SHP77 treated with DMSO at 0.1 percent for 48 hours (cell line): ENCODE measurements around the gene HS1BP3.

Experiments used
- DNase-seq: peaks from one replicate; lab custom pipeline; 2025; lab: John Stamatoyannopoulos, UW

HS1BP3 gene, protein sequence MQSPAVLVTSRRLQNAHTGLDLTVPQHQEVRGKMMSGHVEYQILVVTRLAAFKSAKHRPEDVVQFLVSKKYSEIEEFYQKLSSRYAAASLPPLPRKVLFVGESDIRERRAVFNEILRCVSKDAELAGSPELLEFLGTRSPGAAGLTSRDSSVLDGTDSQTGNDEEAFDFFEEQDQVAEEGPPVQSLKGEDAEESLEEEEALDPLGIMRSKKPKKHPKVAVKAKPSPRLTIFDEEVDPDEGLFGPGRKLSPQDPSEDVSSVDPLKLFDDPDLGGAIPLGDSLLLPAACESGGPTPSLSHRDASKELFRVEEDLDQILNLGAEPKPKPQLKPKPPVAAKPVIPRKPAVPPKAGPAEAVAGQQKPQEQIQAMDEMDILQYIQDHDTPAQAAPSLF

DNA sequence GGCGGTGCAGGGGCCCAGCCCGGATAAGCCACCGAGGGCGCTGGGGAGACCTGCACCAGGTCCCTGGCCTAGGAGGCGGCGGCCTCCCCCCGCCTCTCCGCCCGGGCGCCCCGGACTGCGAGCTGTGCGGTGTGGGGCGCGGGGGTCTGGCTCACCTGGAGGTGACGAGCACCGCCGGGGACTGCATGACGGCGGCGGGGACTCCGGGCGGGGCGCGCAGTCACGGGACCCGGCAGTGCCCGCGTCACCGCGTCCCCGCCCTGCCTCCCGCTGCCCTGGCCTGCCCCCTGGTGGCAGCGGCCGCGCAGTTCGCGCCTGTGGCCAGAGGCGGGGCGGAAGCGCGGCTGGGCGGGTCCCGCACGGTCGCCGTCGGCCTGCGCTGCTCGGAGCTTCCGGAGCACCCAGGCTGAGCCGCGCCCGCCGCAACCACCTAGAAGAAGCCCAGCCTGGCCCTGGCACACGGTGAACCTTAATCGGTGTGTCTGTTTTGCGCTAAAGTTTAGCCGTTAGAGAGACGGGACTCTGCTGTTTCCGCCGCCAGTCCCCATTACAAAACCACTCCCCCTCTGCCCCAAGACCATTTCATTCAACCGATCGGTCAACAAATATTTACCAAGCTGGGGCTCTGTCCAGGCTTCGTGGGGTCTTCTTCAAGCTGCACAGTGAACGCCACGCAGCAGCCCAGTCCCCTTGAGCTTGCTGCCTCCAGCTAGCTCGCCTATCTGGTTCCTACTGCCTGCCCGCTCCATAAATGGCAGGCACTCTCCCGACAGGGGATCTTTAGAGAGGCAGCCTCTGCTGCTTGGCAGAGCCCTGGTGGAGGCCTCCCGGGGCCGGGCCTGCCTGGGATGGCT is at the start of gene HS1BP3:
HS1BP3 (minus strand) TSS at position 222 of the 854 bp plus-strand sequence; CDS start at position 187, 35 bp downstream.
- peak; percentile 68 for DNase-seq

- DNase-seq: no peak
Measured at GRCh38 chr2:20698916-20699613, 48.2 kb upstream of the HS1BP3 start.

DNA sequence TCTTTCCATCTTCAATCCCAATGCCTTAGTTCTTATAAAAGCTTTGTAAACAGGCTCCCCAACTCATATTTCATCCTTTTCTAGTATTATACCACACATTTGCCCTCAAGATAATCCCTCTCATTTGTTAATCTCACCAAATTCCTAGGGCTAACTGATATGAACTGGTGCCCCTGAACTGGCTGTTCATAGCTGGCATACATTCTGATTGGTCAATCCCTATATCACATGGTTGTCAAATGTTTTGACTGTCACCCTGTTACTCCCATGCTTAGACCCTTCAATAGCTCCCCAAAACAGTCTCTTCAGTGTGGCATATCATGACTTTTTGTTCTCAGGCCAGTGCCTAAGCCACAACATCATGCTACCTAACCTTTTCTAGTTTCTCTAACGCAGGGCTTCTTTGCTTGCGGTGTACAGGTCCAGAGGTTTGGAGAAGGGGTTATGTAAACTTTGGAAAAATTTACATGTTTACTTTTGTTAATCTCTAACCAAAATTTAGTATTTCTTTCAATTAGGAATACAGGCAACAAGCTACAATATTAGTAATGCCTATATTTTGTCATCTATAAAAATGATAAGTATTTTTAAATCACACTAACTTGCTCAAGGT is 46.5 kb upstream of the HS1BP3 start:
- no peak for DNase-seq

DNA sequence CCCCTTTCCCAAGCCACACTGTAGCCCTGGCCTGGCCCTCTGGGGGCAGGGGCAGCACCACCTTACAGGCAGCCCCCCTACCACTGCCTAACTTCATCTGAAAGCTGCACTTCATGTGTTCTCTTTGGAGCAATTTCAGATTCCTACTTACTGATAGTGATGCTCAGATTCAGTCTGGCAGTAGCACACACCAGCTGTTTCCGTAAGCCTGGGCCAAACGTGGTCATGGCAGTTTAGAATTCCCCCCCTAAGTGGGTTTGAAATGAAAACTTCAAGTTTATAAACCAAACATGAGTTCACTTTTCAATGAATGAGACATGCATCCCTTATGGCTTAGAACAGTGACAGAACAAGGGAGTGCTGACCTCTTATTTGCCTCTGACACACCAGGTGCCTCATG is 45.5 kb upstream of the HS1BP3 start:
- no peak for DNase-seq

GRCh38 chr2:20693317-20693716 is 42.4 kb upstream of the HS1BP3 start:
- DNase-seq: no peak

- DNase-seq: no peak
Measured at GRCh38 chr2:20692081-20692480, 41.2 kb upstream of the HS1BP3 start.

GRCh38 chr2:20691076-20691734 is 40.3 kb upstream of the HS1BP3 start:
- no peak for DNase-seq

DNA sequence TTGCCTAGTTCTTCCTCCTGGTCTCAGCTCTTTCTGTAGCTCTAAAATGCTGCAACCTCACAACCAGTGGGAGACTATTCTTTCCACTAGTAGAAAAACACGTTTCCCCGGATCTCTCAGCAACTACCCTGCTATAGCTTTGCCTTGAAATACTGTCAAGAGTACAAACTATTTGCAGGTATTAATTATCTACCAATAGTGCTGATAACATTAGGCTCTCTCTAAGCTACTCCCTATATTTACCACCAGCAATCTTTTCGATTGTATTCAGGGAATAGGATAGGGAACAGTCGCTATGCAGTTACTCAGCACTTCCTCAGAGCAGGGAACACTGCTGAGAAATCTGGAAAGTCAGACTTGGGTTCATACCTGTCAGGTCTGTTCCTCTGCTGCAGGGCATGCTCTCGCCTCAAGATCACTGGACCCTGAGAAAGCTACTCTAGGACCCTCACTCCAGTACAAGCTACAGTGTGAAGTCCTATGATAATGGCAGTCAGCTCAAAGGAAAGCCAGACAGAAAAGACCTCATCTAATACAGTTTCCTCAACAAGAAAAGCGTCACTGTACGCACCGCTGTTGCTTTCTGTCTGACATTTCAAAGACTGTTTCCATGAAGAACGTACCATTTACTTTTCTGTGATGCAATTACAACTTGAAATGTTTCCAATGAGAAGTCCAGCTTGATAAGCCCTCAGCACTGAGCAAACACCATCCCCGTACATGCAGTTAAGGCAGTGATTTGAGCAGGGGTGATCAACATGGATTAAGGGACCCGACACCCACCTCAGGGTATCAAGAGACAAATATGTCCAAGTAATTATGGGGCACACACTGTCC is 38.7 kb upstream of the HS1BP3 start:
- no peak for DNase-seq

GRCh38 chr2:20687260-20687832 is 36.4 kb upstream of the HS1BP3 start:
- no peak for DNase-seq

DNA sequence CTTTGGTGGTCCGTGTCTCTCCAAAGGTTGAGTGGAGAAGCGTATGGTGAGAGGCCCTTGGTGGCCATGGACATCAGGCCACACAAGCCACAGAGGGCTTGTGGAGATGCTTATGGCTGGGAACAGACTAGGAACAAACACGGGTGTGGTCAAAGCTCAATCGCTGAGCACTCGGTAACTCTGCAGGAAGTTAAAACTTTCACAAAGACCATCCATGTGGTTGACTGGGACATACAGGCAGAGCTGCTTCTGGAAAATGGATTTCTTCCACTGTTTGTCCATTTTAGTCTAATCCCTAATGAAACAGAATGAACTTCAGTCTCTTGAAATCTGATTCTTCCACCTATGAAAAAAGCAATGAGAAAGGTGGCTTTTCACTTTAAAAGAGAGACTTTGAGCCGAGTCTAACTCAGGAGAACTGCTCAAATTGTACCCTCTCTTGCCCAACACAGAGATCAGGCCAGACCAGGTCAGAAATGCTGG is 33.7 kb upstream of the HS1BP3 start:
- no peak for DNase-seq

GRCh38 chr2:20682167-20682920 is 31.4 kb upstream of the HS1BP3 start:
- no peak for DNase-seq

DNA sequence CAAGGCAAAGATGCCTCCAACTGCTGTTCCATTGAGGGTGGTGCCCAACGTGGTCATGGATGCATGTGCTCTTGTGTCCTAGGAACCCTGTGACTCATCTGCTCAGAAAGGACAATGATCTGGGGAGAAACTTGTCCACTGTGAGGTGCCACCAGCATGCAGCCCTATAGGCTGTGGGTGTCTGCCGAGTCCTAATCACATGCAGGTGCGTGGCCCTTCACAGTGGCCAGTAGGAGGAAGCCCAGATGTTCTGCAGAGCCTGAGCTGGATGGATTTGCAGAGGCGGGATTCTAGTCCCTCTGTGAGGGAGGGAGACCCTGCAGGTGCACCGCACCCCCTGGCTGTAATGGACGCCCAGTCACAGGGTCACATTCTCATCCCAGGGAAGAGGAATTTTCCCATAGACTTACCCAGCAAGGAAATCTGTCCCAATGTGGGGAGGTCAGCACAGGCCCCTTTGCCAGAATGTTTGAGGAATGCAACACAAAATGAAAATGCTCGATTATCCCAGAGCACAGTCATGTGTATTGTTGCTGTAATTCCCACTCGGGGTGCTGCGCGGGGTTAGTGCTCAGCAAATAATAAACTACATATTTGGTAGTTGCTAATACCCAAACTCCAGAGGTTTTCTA is 30.0 kb upstream of the HS1BP3 start:
- DNase-seq: no peak

- DNase-seq: no peak
Measured at GRCh38 chr2:20678780-20679179, 27.9 kb upstream of the HS1BP3 start.

DNA sequence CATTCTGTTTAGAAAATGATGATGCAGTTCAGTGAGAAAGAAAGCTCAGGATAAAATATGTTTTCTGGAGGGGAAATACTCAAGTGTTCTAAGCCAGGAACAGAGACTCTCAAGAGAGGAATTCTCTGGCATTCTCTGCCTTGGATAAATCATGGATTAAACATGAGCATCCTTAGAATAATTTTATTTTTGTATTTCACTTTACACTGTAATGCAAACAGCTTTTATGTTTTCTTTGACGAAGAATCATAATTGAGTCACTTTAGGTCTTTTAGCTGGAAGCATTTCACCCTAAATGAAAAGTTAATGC is 27.1 kb upstream of the HS1BP3 start:
- no peak for DNase-seq

DNA sequence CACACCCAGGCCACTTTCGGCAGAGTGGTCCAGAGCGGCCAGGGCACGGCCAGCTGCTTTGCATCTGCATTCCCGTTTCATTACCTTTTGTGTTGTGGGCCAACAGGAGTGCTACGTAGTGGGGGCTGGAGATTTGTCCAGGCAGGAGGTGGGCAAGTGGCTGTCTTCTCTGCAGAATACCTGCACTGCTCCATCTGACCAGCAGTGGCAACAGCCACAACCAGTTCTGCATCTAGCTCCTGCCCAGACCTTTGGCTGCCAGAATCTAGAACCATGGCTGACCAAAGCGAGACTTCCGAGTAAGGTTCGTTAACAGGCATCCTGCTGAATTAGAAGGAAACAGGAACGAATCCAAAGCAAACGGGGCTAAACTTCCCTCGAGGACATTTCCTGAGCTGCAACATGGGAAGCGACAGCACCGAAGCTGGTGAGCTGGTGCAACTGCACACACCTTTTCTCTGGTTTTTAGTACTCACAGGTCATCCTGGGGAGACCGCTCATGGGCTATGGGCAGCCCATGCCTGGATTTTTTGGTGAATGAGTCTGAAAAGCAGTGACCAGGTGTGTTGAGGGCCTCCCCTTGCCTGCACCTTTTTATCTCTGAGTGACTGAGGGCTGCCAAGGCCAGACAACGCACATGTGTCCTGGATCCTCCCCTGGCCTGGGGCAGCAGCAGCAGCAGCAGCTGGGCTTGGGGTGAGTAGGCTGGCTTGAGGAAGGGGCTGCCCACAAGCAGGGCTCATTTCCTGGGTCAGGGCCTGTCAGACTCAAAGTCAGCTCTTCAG is 26.6 kb upstream of the HS1BP3 start:
- DNase-seq: no peak

GRCh38 chr2:20676353-20677215 is 25.7 kb upstream of the HS1BP3 start:
- no peak for DNase-seq

GRCh38 chr2:20675701-20676352 is 24.9 kb upstream of the HS1BP3 start:
- no peak for DNase-seq
